Neuronal stem cell (in vitro differentiated cells): ENCODE measurements around the gene PELI1.

Experiments
- DNase-seq: peaks from one replicate; pipeline ENCODE4 v3.0.0-alpha.2; 2013; ENCODE audit warnings: low spot score
- H2AFZ ChIP-seq: one replicate; pipeline ENCODE4 v1.6.1; 2013; ENCODE audit warnings: mild to moderate bottlenecking, low read length, inconsistent platforms
- H2AK5ac ChIP-seq: 2 replicates; pipeline ENCODE4 v1.6.1; 2013; ENCODE audit warnings: low read depth, mild to moderate bottlenecking, inconsistent platforms, low read length, moderate library complexity, mixed read lengths
- H2BK120ac ChIP-seq: 2 replicates; pipeline ENCODE4 v1.6.1; 2013; ENCODE audit warnings: low read depth, mild to moderate bottlenecking, inconsistent platforms, low read length, moderate library complexity, mixed read lengths
- H2BK12ac ChIP-seq: one replicate; pipeline ENCODE4 v1.6.1; 2013; ENCODE audit warnings: low read length, inconsistent platforms
- H2BK15ac ChIP-seq: 2 replicates; pipeline ENCODE4 v1.6.1; 2013; ENCODE audit warnings: mild to moderate bottlenecking, low read length, inconsistent platforms, mixed read lengths
- H2BK5ac ChIP-seq: one replicate; pipeline ENCODE4 v1.6.1; 2013; ENCODE audit warnings: inconsistent platforms, mild to moderate bottlenecking, low read length, moderate library complexity
- H3K14ac ChIP-seq: one replicate; pipeline ENCODE4 v1.6.1; 2013; ENCODE audit warnings: low read length, inconsistent platforms
- H3K18ac ChIP-seq: 2 replicates; pipeline ENCODE4 v1.6.1; 2013; ENCODE audit warnings: low read length, inconsistent platforms
- H3K23ac ChIP-seq: 2 replicates; pipeline ENCODE4 v1.6.1; 2013; ENCODE audit warnings: low read depth, mild to moderate bottlenecking, mixed read lengths, low read length, inconsistent platforms; ENCODE audit not compliant: poor library complexity
- H3K27ac ChIP-seq: replicated peaks from 3 replicates; pipeline ENCODE4 v1.5.1; 2013; ENCODE audit warnings: low read length, inconsistent platforms
- H3K27me3 ChIP-seq, 3 experiments: 2 replicates each; pipeline ENCODE4 v1.6.1; 2013; ENCODE audit warnings: low read length in 3 of 3, mild to moderate bottlenecking in 2 of 3, inconsistent platforms in 1 of 3, low read depth in 1 of 3, mixed read lengths in 1 of 3, moderate library complexity in 1 of 3; ENCODE audit not compliant: control insufficient read depth in 3 of 3, insufficient read depth in 3 of 3
- H3K36me3 ChIP-seq, 2 donors: replicated peaks in 1 of 2; 2 replicates each; pipeline ENCODE4 v1.6.1; 2013; ENCODE audit warnings: low read length in 2 of 2; ENCODE audit not compliant: control insufficient read depth in 2 of 2, insufficient read depth in 2 of 2
- H3K4ac ChIP-seq: 2 replicates; pipeline ENCODE4 v1.6.1; 2013; ENCODE audit warnings: inconsistent platforms, mild to moderate bottlenecking, low read length, moderate library complexity
- H3K4me1 ChIP-seq, 2 donors: 1 replicate in 1 of 2; 2 replicates in 1 of 2; pipeline ENCODE4 v1.6.1; 2013; ENCODE audit warnings: low read length in 2 of 2, low read depth in 1 of 2; ENCODE audit not compliant: control insufficient read depth in 2 of 2, insufficient read depth in 1 of 2
- H3K4me2 ChIP-seq: one replicate; pipeline ENCODE4 v1.6.1; 2013; ENCODE audit warnings: mild to moderate bottlenecking, low read length, inconsistent platforms; ENCODE audit not compliant: insufficient read depth, poor library complexity, severe bottlenecking
- H3K4me3 ChIP-seq, 2 donors: 2 replicates each; pipeline ENCODE4 v1.5.1; 2013; ENCODE audit warnings: low read length in 2 of 2, mild to moderate bottlenecking in 2 of 2, inconsistent platforms in 1 of 2, moderate library complexity in 1 of 2
- H3K79me1 ChIP-seq: one replicate; pipeline ENCODE4 v1.6.1; 2013; ENCODE audit warnings: low read depth, mild to moderate bottlenecking, inconsistent platforms, low read length, moderate library complexity
- H3K9ac ChIP-seq: one replicate; pipeline ENCODE4 v1.6.1; 2013; ENCODE audit warnings: mild to moderate bottlenecking, low read depth, low read length, inconsistent platforms; ENCODE audit not compliant: poor library complexity
- H3K9me3 ChIP-seq, 2 donors: replicated peaks in 1 of 2; 2 replicates each; pipeline versions ENCODE3 to v1.6.1; 2013; ENCODE audit warnings: low read length in 2 of 2, mild to moderate bottlenecking in 2 of 2, inconsistent platforms in 1 of 2, low read depth in 1 of 2, mixed read lengths in 1 of 2, moderate library complexity in 1 of 2; ENCODE audit not compliant: control insufficient read depth in 2 of 2, insufficient read depth in 1 of 2
- H4K8ac ChIP-seq: one replicate; pipeline ENCODE4 v1.6.1; 2013; ENCODE audit warnings: low read depth, mild to moderate bottlenecking, inconsistent platforms, low read length, moderate library complexity
- H4K91ac ChIP-seq: one replicate; pipeline ENCODE4 v1.6.1; 2013; ENCODE audit warnings: low read length, low read depth, mild to moderate bottlenecking, inconsistent platforms; ENCODE audit not compliant: poor library complexity
- WGBS, 2 donors: extraction: QIAGEN DNeasy Blood & Tissue Kit; methylation state at CpG; one replicate each; pipeline ENCODE4 v1.1.7; 2013; ENCODE audit warnings: missing lambda C conversion rate in 2 of 2, mixed read lengths in 1 of 2; ENCODE audit not compliant: insufficient read length in 2 of 2, insufficient replicate concordance in 1 of 2; ENCODE audit errors: extremely low coverage in 2 of 2; 5-methylcytosine and 5-hydroxymethylcytosine counted together

The PELI1 gene

DNA sequence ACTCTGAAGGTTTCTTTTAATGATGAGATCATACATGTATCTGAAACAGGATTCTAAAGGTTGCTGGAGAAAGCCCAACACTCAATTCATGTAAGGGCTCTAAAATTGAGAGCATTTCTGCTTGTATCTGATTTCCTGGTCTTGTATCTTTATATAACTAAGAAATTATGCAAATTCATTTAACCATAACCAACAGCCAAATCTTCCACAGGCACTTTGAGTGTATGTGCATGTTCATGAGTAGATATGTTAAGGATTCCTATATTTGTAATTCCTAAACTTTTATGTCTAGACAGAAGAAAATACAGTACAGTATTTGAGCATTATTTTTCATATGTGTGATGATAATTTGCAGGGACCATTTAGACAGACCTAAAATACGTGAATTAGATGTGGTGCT, 20.4 kb upstream of the PELI1 start:
- Histone ChIP-seq H3K4me2 (no peak overlapping the region), H3K27me3 (no peaks in the 10 kb centered on the region), H2BK5ac (no peak overlapping the region), H4K8ac (no peak overlapping the region), H3K36me3 (no peaks in the 10 kb centered on the region), H2AFZ (no peak overlapping the region), H3K4me3 (no peak overlapping the region), H3K9ac (no peak overlapping the region), H2AK5ac (no peak overlapping the region), H3K18ac (no peak overlapping the region), H3K23ac (no peak overlapping the region), H3K14ac (no peak overlapping the region), H2BK12ac (no peak overlapping the region), H3K79me1 (no peaks in the 10 kb centered on the region), H4K91ac (no peak overlapping the region), H2BK15ac (no peak overlapping the region), H3K4me1 (peaks cover 0 to 9% of the 10 kb centered on the region in 2 donors), H3K27ac (no peak overlapping the region), H3K4ac (no peak overlapping the region), H3K9me3 (no peaks in the 10 kb centered on the region), H2BK120ac (no peak overlapping the region)
- no CpG with 5 or more reads among the region's 1 CpG for whole genome bisulfite sequencing, 2 donors
- DNase-seq: no peak

DNA sequence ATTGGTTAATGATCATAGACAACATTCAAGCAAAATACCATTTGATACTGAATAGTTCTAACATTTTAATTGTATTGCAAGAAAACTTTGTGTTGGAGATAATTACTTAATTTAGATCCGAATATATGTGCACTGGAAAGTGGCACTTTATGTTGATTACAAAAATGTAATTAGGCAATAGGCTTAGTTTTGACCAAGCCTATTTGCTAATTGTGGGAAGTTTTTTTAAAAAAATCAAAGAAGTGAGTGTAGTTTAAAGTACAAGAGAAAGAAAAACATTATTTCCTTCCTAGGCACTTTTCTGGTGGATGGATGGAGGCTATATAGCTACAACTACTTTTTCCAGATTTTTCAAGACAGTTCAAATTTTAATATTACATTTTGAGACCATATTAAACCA, 18.3 kb upstream of the PELI1 start:
- Histone ChIP-seq H3K27ac (no peak overlapping the region), H3K4ac (no peak overlapping the region), H3K9ac (no peak overlapping the region), H3K4me3 (no peak overlapping the region), H3K36me3 (no peaks in the 10 kb centered on the region), H3K27me3 (no peaks in the 10 kb centered on the region), H2BK120ac (no peak overlapping the region), H4K91ac (no peak overlapping the region), H3K23ac (no peak overlapping the region), H2AFZ (no peak overlapping the region), H2BK12ac (no peak overlapping the region), H3K9me3 (no peaks in the 10 kb centered on the region), H2BK15ac (no peak overlapping the region), H4K8ac (no peak overlapping the region), H3K79me1 (no peaks in the 10 kb centered on the region), H3K14ac (no peak overlapping the region), H3K4me1 (peaks cover 0 to 10% of the 10 kb centered on the region in 2 donors), H2AK5ac (no peak overlapping the region), H3K4me2 (no peak overlapping the region), H2BK5ac (no peak overlapping the region), H3K18ac (no peak overlapping the region)
- no peak for DNase-seq
- WGBS, 2 donors: no CpG with 5 or more reads among the region's 1 CpG

DNA sequence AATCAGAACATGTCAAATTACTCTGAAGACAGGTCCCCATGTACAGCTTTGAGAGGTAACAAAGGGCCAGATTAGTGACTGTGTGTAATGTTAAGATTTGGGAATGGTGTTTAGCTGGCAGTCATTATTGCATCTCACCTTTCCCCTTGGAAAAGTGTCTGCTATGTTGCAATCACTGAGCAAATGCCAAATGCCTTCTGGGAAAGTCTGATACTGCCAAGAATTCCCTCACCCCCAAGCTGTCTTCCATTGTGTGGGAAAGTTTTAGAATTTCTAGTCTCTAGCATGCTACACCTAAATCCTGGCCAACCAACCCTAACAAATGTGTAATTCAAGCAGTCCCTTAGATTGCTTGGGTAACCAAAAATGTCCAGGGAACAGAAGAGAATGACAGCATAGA, 13.6 kb upstream of the PELI1 start:
- Histone ChIP-seq H3K36me3 (no peaks in the 10 kb centered on the region), H3K18ac (no peak overlapping the region), H2BK15ac (no peak overlapping the region), H3K14ac (no peak overlapping the region), H2BK5ac (no peak overlapping the region), H3K4me2 (no peak overlapping the region), H3K27me3 (no peaks in the 10 kb centered on the region), H2AK5ac (no peak overlapping the region), H4K91ac (no peak overlapping the region), H3K79me1 (no peaks in the 10 kb centered on the region), H4K8ac (no peak overlapping the region), H3K4me3 (no peak overlapping the region), H2BK120ac (no peak overlapping the region), H3K9ac (no peak overlapping the region), H3K4ac (no peak overlapping the region), H2BK12ac (no peak overlapping the region), H3K23ac (no peak overlapping the region), H3K9me3 (no peaks in the 10 kb centered on the region), H2AFZ (no peak overlapping the region), H3K27ac (no peak overlapping the region), H3K4me1 (peaks cover 0 to 4% of the 10 kb centered on the region in 2 donors)
- no peak for DNase-seq

DNA sequence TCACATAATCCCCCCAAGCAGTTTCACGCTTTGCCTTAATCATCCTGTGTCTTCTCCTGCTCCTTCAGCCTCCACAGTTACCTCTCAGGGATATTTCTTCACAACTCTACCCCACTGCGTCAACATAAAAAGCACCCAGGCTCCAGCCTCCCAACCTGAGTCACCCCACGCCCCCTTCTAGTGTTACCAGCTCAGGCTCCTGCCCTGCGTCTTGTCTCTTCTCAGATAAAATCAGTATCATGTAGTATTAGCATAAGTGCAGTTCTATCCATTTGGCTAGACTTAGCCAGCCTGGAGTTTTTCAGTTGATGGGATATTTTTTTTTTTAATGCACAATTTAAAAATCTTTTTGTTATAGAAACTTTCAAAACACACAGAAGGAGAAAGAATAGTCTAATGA, 9.6 kb upstream of the PELI1 start:
- H3K9me3 ChIP-seq: no peaks in the 10 kb centered on the region
- peak overlapping the region; percentile 59 for H3K18ac ChIP-seq
- H2BK120ac ChIP-seq: no peak overlapping the region
- no peak overlapping the region for H3K9ac ChIP-seq
- H2AK5ac ChIP-seq: no peak overlapping the region
- no peak overlapping the region for H3K4me3 ChIP-seq
- peak overlapping the region; percentile 51 for H2AFZ ChIP-seq
- peaks cover 0 to 4% of the 10 kb centered on the region in 2 donors for H3K4me1 ChIP-seq
- no peak overlapping the region for H3K4ac ChIP-seq
- no peaks in the 10 kb centered on the region for H3K79me1 ChIP-seq
- no peak overlapping the region for H2BK12ac ChIP-seq
- DNase-seq: no peak
- H3K36me3 ChIP-seq: no peaks in the 10 kb centered on the region
- H3K27me3 ChIP-seq: no peaks in the 10 kb centered on the region
- no peak overlapping the region for H2BK5ac ChIP-seq
- WGBS, 2 donors: no CpG with 5 or more reads among the region's 4 CpGs
- H4K91ac ChIP-seq: no peak overlapping the region
- H4K8ac ChIP-seq: no peak overlapping the region
- no peak overlapping the region for H2BK15ac ChIP-seq
- H3K14ac ChIP-seq: no peak overlapping the region
- no peak overlapping the region for H3K27ac ChIP-seq
- no peak overlapping the region for H3K23ac ChIP-seq
- no peak overlapping the region for H3K4me2 ChIP-seq
